A549 (cell line): Measurements from ENCODE around the gene DTNB. TPM values are rescaled to one million over a fixed set of nuclear protein-coding genes. Genes with fewer than 3 reads are reported as not detected.

ENCODE experiments used
- ATAC-seq, 2 experiments: fragments of 200-7000 bp in 1 of 2; fragments of >200 bp in 1 of 2; cut with Nextera tagmentation in 1 of 2; cut with Tn5 transposase in 1 of 2; 3 replicates each; pipeline versions ENCODE4 v1.8.0 to v1.9.1; 2018 to 2020; ENCODE audit warnings: mild to moderate bottlenecking in 1 of 2, moderate library complexity in 1 of 2
- CTCF ChIA-PET: fragments of 300-600 bp; sonication (Branson Sonifier 250); formaldehyde crosslinking; extraction: SDS; loops from one replicate; lab custom pipeline; 2021; ENCODE audit warnings: antibody characterized with exemption, inconsistent platforms; lab: Yijun Ruan, JAX
- POLR2A ChIA-PET: fragments of 350-600 bp; formaldehyde crosslinking; extraction: SDS; loops from one replicate; lab custom pipeline; 2021; ENCODE audit warnings: antibody characterized with exemption, inconsistent platforms; lab: Yijun Ruan, JAX
- DNase-seq, 2 experiments: peaks; one replicate each; pipeline versions ENCODE4 v3.0.0 to v3.0.0-alpha.2; 2011 to 2016; ENCODE audit warnings: low read depth in 1 of 2, low spot score in 1 of 2
- FAIRE-seq: peaks from 2 replicates; lab custom pipeline; 2011; peaks lifted over from hg19 to GRCh38; lab: Jason Lieb, UNC
- H3K27ac ChIP-seq, 2 experiments: fragments of >200 bp; sonication (Bioruptor Twin); formaldehyde crosslinking; 3 replicates each; pipeline ENCODE4 v1.5.1; 2016 to 2017
- H3K4me1 ChIP-seq: fragments of >200 bp; sonication (Bioruptor Twin); formaldehyde crosslinking; 3 replicates; pipeline ENCODE4 v1.6.1; 2016
- H3K4me2 ChIP-seq: fragments of >200 bp; sonication (Bioruptor Twin); formaldehyde crosslinking; 3 replicates; pipeline ENCODE4 v1.6.1; 2016
- H3K4me3 ChIP-seq: fragments of >200 bp; sonication (Bioruptor Twin); formaldehyde crosslinking; 3 replicates; pipeline ENCODE4 v1.5.1; 2016
- H3K9me3 ChIP-seq: fragments of >200 bp; sonication (Bioruptor Twin); formaldehyde crosslinking; 3 replicates; pipeline ENCODE4 v1.6.1; 2016
- ATOH8 ChIP-seq: fragments of 250-450 bp; sonication (Bioruptor Pico); IDR thresholded peaks from 2 replicates; pipeline ENCODE4 v1.5.0; 2020; ENCODE audit warnings: low read depth, mild to moderate bottlenecking, moderate library complexity
- CBX2 ChIP-seq: fragments of 200-600 bp; sonication (generic); IDR thresholded peaks from 2 replicates; pipeline ENCODE4 v1.6.1; 2016; ENCODE audit warnings: low read depth, mild to moderate bottlenecking, borderline replicate concordance
- CBX8 ChIP-seq: fragments of 200-600 bp; sonication (generic); IDR thresholded peaks from 2 replicates; pipeline ENCODE4 v1.6.1; 2016
- CEBPB ChIP-seq, 2 experiments: fragments of >200 bp in 1 of 2; sonication (Bioruptor Twin) in 1 of 2; formaldehyde crosslinking in 1 of 2; IDR thresholded peaks; 2 replicates each; pipeline ENCODE4 v1.6.1; 2012 to 2016
- CHD2 ChIP-seq: fragments of 150-350 bp; IDR thresholded peaks from 2 replicates; pipeline ENCODE4 v1.6.1; 2014; ENCODE audit warnings: low read length; ENCODE audit not compliant: partially characterized antibody
- CTCF ChIP-seq: fragments of >200 bp; sonication (Bioruptor Twin); formaldehyde crosslinking; IDR thresholded peaks from 3 replicates; pipeline ENCODE4 v1.5.1; 2016
- E2F6 ChIP-seq: IDR thresholded peaks from 2 replicates; pipeline ENCODE4 v1.6.1; 2012; ENCODE audit warnings: low read depth, borderline replicate concordance
- FOSB ChIP-seq: fragments of 250-450 bp; sonication (Bioruptor Pico); IDR thresholded peaks from 2 replicates; pipeline ENCODE4 v1.5.0; 2020; ENCODE audit warnings: mild to moderate bottlenecking, moderate library complexity
- FOSL2 ChIP-seq, 2 experiments: fragments of 450-650 bp in 1 of 2; fragments of >200 bp in 1 of 2; sonication (Bioruptor Twin) in 1 of 2; formaldehyde crosslinking; IDR thresholded peaks; 2 replicates each; pipeline versions ENCODE4 v1.5.0 to v1.6.1; 2016 to 2020; ENCODE audit warnings: mild to moderate bottlenecking in 1 of 2, moderate library complexity in 1 of 2
- GATA3 ChIP-seq: IDR thresholded peaks from 2 replicates; pipeline ENCODE4 v1.6.1; 2012; ENCODE audit warnings: borderline replicate concordance
- HES2 ChIP-seq: fragments of >200 bp; sonication (Bioruptor Twin); formaldehyde crosslinking; IDR thresholded peaks from 2 replicates; pipeline ENCODE4 v1.6.1; 2016
- HMGXB4 ChIP-seq: fragments of 250-450 bp; sonication (Bioruptor Pico); IDR thresholded peaks from 2 replicates; pipeline ENCODE4 v1.5.0; 2021; ENCODE audit warnings: mild to moderate bottlenecking, moderate library complexity, borderline replicate concordance
- HOXB13 ChIP-seq: fragments of 250-450 bp; sonication (Bioruptor Pico); IDR thresholded peaks from 2 replicates; pipeline ENCODE4 v1.5.0; 2020; ENCODE audit warnings: low read depth, mild to moderate bottlenecking, moderate library complexity
- HOXB5 ChIP-seq: fragments of 250-450 bp; sonication (Bioruptor Pico); IDR thresholded peaks from 2 replicates; pipeline ENCODE4 v1.5.0; 2020; ENCODE audit warnings: mild to moderate bottlenecking, moderate library complexity
- JUN ChIP-seq, 2 experiments: fragments of >200 bp; sonication (Bioruptor Twin); formaldehyde crosslinking; IDR thresholded peaks; 2 replicates in 1 of 2; 3 replicates in 1 of 2; pipeline ENCODE4 v1.6.1; 2016 to 2017
- JUNB ChIP-seq: fragments of >200 bp; sonication (Bioruptor Twin); formaldehyde crosslinking; IDR thresholded peaks from 2 replicates; pipeline ENCODE4 v1.6.1; 2016
- KDM1A ChIP-seq: fragments of 200-600 bp; sonication (generic); IDR thresholded peaks from 2 replicates; pipeline ENCODE4 v1.6.1; 2016; ENCODE audit warnings: low read depth, mild to moderate bottlenecking
- KDM5A ChIP-seq: fragments of 200-600 bp; sonication (generic); IDR thresholded peaks from 2 replicates; pipeline ENCODE4 v1.6.1; 2016; ENCODE audit warnings: antibody characterized with exemption, mild to moderate bottlenecking
- MAFK ChIP-seq: fragments of 450-650 bp; IDR thresholded peaks from 2 replicates; pipeline ENCODE4 v1.6.1; 2014; ENCODE audit not compliant: partially characterized antibody
- MAZ ChIP-seq: fragments of 150-350 bp; IDR thresholded peaks from 2 replicates; pipeline ENCODE4 v1.6.1; 2014; ENCODE audit warnings: antibody characterized with exemption, low read depth, low read length, borderline replicate concordance
- NFE2L2 ChIP-seq: fragments of 150-350 bp; conservative IDR thresholded peaks from 2 replicates; pipeline ENCODE4 v1.6.1; 2014; ENCODE audit warnings: low read length
- NPAS2 ChIP-seq: fragments of 250-450 bp; sonication (Bioruptor Pico); IDR thresholded peaks from 2 replicates; pipeline ENCODE4 v1.8.0; 2022; ENCODE audit warnings: mild to moderate bottlenecking, moderate library complexity, borderline replicate concordance
- POLR2A ChIP-seq: IDR thresholded peaks from 2 replicates; pipeline ENCODE4 v1.6.1; 2012; ENCODE audit warnings: mild to moderate bottlenecking, low read length
- RARB ChIP-seq: fragments of 250-450 bp; sonication (Bioruptor Pico); IDR thresholded peaks from 2 replicates; pipeline ENCODE4 v1.8.0; 2021; ENCODE audit warnings: mild to moderate bottlenecking, moderate library complexity
- REST ChIP-seq: fragments of 200-600 bp; sonication (generic); IDR thresholded peaks from 2 replicates; pipeline ENCODE4 v1.6.1; 2016; ENCODE audit warnings: antibody characterized with exemption, mild to moderate bottlenecking, moderate library complexity
- SREBF2 ChIP-seq: fragments of 450-650 bp; IDR thresholded peaks from 2 replicates; pipeline ENCODE4 v1.6.1; 2014; ENCODE audit warnings: mild to moderate bottlenecking, moderate library complexity
- TFCP2L1 ChIP-seq: fragments of 250-450 bp; sonication (Bioruptor Pico); IDR thresholded peaks from 2 replicates; pipeline ENCODE4 v1.5.0; 2021; ENCODE audit warnings: mild to moderate bottlenecking
- ZFP36 ChIP-seq: fragments of 450-650 bp; IDR thresholded peaks from 2 replicates; pipeline ENCODE4 v1.6.1; 2014; ENCODE audit warnings: borderline replicate concordance; ENCODE audit not compliant: partially characterized antibody
- WGBS: methylation state at CpG from one replicate; pipeline ENCODE4 v1.1.6; 2017; ENCODE audit errors: missing lambda C conversion rate; 5-methylcytosine and 5-hydroxymethylcytosine counted together
- polyA plus RNA-seq, 4 experiments: library from polyadenylated mRNA; depleted of rRNA in 3 of 4; stranded (reverse); fragments of >200 nt; fragmentation: RNase III in 1 of 4; extraction: RNeasy Plus Mini Kit Qiagen cat#74134 plus additional on column Dnase treatment in 1 of 4; gene quantifications; 2 replicates in 3 of 4; 3 replicates in 1 of 4; pipeline ENCODE4 v1.2.3, GENCODE V29; 2011 to 2017

Gene DTNB
- polyA plus RNA-seq, 2 of the 4 experiments (the other 2 are of a cell fraction) = 11.2 to 32.6 TPM

GRCh38 chr2:25558262-25558661 is 115.1 kb downstream of the DTNB start:
- no peak for FAIRE-seq
- Histone ChIP-seq H3K4me1 (no peaks in the 10 kb centered on the region), H3K4me2 (no peak overlapping the region), H3K9me3 (no peaks in the 10 kb centered on the region), H3K27ac (no peak overlapping the region), H3K4me3 (no peak overlapping the region)
- TF ChIP-seq CEBPB (IDR thresholded peaks at IDR 0.05) = no peak
- TF ChIP-seq MAFK = no peak
- TF ChIP-seq E2F6 = no peak
- TF ChIP-seq HMGXB4 (CRISPR knock-in tag) = no peak
- TF ChIP-seq POLR2A = no peak
- no peak for TF ChIP-seq CBX2
- no peak for TF ChIP-seq HOXB13 (CRISPR knock-in tag)
- no peak for TF ChIP-seq KDM1A
- TF ChIP-seq TFCP2L1 = no peak
- TF ChIP-seq NFE2L2 = no peak
- TF ChIP-seq HOXB5 (CRISPR knock-in tag) = no peak
- TF ChIP-seq FOSB = no peak
- TF ChIP-seq JUNB = no peak
- no peak for TF ChIP-seq GATA3
- TF ChIP-seq SREBF2 = no peak
- no peak for TF ChIP-seq ATOH8 (CRISPR knock-in tag)
- no peak for TF ChIP-seq NPAS2 (CRISPR knock-in tag)
- CTCF ChIA-PET = interaction anchor here (0.6 to 1.5 kb wide), 3 partner anchors 9 to 249 kb away, joined by 4 to 9 read pairs (median 4); no protein-coding TSS in a partner anchor
- no peak for DNase-seq
- POLR2A ChIA-PET = no interaction called here
- WGBS = 89% methylated on average over 2 of the region's 2 CpGs
- ATAC-seq = no peak

GRCh38 chr2:25557179-25558036 is 116.0 kb downstream of the DTNB start:
- CTCF ChIA-PET = interaction anchor here (0.6 to 1.5 kb wide), 3 partner anchors 10 to 248 kb away, joined by 4 to 5 read pairs (median 4); no protein-coding TSS in a partner anchor
- ATAC-seq (peak in 1 of 2 experiments; percentile 23; a peak in 1 of 6 replicates), DNase-seq (no peak), FAIRE-seq (peak; percentile 67)
- H3K4me3 ChIP-seq = no peak overlapping the region
- POLR2A ChIA-PET = no interaction called here
- no peaks in the 10 kb centered on the region for H3K4me1 ChIP-seq
- no peak overlapping the region for H3K4me2 ChIP-seq
- H3K27ac ChIP-seq = no peak overlapping the region
- H3K9me3 ChIP-seq = no peaks in the 10 kb centered on the region
- 85% methylated on average over 6 of the region's 6 CpGs for WGBS
- TF ChIP-seq CTCF = no peak
- no peak for TF ChIP-seq MAZ
- TF ChIP-seq KDM5A = no peak
- TF ChIP-seq CHD2 = no peak
- no peak for TF ChIP-seq HES2
- no peak for TF ChIP-seq CBX8
- no peak for TF ChIP-seq MAFK
- TF ChIP-seq FOSL2 (IDR thresholded peaks at IDR 0.05) = no peak
- TF ChIP-seq FOSL2 (CRISPR knock-in tag; IDR thresholded peaks at IDR 0.05) = no peak
- TF ChIP-seq REST = no peak
- TF ChIP-seq JUN (IDR thresholded peaks at IDR 0.05) = no peak
- no peak for TF ChIP-seq RARB (CRISPR knock-in tag)
- no peak for TF ChIP-seq ZFP36
